ENCODE measurements around the gene ABCC2. TPM values are rescaled to one million over a fixed set of nuclear protein-coding genes. Genes with fewer than 3 reads are reported as not detected.

The ABCC2 gene
- total RNA-seq, 4 donors from 2014 or later = 0.32 to 2.9 (median 0.42) TPM

DNA sequence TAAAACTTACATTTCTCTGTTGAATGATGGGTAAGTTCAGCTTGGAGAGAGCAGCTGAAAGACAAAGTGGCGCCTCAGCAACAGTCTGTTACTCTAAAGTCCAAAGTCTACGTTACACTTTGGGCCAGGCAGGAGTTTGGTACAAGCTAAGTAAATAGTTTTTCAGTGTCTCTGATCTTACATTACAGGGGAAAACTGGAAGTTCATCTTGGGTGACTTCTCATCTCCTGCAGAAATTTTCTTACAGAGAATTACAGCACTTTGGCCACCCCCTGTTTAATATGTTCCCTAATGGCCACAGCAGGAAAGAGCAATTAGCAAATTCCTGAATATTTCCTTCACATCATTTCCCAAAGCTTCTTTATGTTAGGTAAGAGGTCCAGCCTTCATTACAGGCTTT is 67.1 kb downstream of the ABCC2 start:
- WGBS = 92% methylated on average over 2 of the region's 2 CpGs
- peaks cover 7 to 27% (median 18%) of the 10 kb centered on the region in 4 donors for H3K4me1 ChIP-seq
- no peak for DNase-seq (ENCODE audit: extremely low spot score)
- TF ChIP-seq, protein P1, sequence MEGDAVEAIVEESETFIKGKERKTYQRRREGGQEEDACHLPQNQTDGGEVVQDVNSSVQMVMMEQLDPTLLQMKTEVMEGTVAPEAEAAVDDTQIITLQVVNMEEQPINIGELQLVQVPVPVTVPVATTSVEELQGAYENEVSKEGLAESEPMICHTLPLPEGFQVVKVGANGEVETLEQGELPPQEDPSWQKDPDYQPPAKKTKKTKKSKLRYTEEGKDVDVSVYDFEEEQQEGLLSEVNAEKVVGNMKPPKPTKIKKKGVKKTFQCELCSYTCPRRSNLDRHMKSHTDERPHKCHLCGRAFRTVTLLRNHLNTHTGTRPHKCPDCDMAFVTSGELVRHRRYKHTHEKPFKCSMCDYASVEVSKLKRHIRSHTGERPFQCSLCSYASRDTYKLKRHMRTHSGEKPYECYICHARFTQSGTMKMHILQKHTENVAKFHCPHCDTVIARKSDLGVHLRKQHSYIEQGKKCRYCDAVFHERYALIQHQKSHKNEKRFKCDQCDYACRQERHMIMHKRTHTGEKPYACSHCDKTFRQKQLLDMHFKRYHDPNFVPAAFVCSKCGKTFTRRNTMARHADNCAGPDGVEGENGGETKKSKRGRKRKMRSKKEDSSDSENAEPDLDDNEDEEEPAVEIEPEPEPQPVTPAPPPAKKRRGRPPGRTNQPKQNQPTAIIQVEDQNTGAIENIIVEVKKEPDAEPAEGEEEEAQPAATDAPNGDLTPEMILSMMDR (IDR thresholded peaks at IDR 0.05) = no peak
- TF ChIP-seq POLR2A (IDR thresholded peaks at IDR 0.05; ENCODE audit: low read depth) = no peak
- no peak for TF ChIP-seq EP300 (IDR thresholded peaks at IDR 0.05)
- no peak for TF ChIP-seq POLR2AphosphoS5 (IDR thresholded peaks at IDR 0.05)
- no peaks in the 10 kb centered on the region for H3K36me3 ChIP-seq
- intact Hi-C loops (cut with DNase I) = loop anchor here (10.0 kb wide), 1 partner anchor 165 kb away; no protein-coding TSS in a partner anchor
- no peak overlapping the region for H3K27ac ChIP-seq (replicated peaks in 1 of 4)
- H3K4me3 ChIP-seq = no peak overlapping the region
- no peaks in the 10 kb centered on the region for H3K27me3 ChIP-seq
- H3K9me3 ChIP-seq = no peaks in the 10 kb centered on the region

DNA sequence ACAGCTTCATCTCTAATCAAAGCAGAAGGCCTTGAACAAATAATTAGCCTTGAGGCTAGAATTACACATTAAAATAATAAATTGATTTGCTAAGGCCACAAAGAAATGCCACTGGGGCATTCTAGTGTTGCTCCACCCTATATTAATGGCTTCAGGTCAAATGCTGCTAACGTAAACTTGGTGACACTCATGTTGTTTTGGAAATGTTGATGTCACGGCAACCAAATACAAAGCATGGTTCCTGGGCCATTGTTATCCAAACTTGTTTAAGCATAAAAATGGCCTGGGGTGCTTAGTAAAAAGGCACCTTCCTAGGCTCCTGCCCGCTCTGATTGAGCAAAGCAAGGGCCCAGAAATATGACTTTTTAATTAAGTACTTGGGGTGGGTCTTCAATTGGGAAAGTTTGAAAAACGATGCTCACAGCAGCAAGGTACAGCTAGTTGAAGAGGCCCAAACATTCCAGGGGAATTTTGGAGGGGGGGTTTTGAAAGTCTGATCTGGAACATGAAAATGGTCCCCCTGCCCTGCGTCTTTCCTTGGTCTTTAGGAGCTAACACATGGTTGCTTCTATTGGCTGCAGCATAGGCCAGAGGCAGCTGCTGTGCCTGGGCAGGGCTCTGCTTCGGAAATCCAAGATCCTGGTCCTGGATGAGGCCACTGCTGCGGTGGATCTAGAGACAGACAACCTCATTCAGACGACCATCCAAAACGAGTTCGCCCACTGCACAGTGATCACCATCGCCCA is 67.8 kb downstream of the ABCC2 start:
- 69% methylated on average over 11 of the region's 11 CpGs for WGBS
- TF ChIP-seq POLR2A (IDR thresholded peaks at IDR 0.05; ENCODE audit: low read depth) = no peak
- TF ChIP-seq EP300 (IDR thresholded peaks at IDR 0.05) = no peak
- no peak for TF ChIP-seq POLR2AphosphoS5 (IDR thresholded peaks at IDR 0.05)
- TF ChIP-seq, protein P1 (IDR thresholded peaks at IDR 0.05) = no peak
- no peaks in the 10 kb centered on the region for H3K9me3 ChIP-seq
- DNase-seq (ENCODE audit: extremely low spot score) = no peak
- intact Hi-C loops (cut with DNase I) = no loop called here
- peaks cover 7 to 27% (median 20%) of the 10 kb centered on the region in 4 donors for H3K4me1 ChIP-seq
- no peak overlapping the region for H3K27ac ChIP-seq (replicated peaks in 1 of 4)
- H3K36me3 ChIP-seq = no peaks in the 10 kb centered on the region
- H3K4me3 ChIP-seq = no peak overlapping the region
- no peaks in the 10 kb centered on the region for H3K27me3 ChIP-seq

DNA sequence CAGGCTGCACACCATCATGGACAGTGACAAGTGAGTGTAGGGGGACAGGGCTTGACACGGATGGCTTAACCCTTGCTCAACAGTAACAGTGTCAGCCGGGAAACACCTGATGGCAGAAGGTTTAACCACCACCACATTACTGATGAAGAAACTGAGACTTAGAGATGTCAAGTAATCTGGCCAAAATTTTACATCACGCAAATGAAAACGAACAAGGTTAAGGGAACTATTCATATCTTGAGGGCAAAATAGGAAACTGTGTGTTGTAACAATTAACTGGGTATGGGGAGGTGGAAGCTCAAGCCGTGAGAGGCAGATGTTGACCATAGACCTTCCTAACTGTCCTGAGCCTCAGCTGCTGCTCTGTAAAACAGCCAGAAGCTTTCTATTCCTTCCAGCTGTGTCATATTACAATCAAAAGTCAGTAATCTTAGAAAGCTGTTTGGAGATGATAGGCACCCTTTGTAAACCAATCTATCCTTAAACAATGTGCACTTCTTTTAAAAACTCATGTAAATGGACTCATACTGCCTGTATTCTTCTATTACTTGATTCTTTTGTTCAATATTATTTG is 68.4 kb downstream of the ABCC2 start:
- WGBS = 67% methylated on average over 5 of the region's 5 CpGs
- TF ChIP-seq, protein P1 (IDR thresholded peaks at IDR 0.05) = no peak
- no peak for TF ChIP-seq POLR2AphosphoS5 (IDR thresholded peaks at IDR 0.05)
- TF ChIP-seq EP300 (IDR thresholded peaks at IDR 0.05) = no peak
- no peak for TF ChIP-seq POLR2A (IDR thresholded peaks at IDR 0.05; ENCODE audit: low read depth)
- Histone ChIP-seq H3K36me3 (no peaks in the 10 kb centered on the region), H3K27me3 (no peaks in the 10 kb centered on the region), H3K4me1 (peaks cover 7 to 25% (median 18%) of the 10 kb centered on the region in 4 donors), H3K9me3 (no peaks in the 10 kb centered on the region), H3K4me3 (no peak overlapping the region), H3K27ac (replicated peaks in 1 of 4) (no peak overlapping the region)
- intact Hi-C loops (cut with DNase I) = no loop called here
- DNase-seq (ENCODE audit: extremely low spot score) = no peak

DNA sequence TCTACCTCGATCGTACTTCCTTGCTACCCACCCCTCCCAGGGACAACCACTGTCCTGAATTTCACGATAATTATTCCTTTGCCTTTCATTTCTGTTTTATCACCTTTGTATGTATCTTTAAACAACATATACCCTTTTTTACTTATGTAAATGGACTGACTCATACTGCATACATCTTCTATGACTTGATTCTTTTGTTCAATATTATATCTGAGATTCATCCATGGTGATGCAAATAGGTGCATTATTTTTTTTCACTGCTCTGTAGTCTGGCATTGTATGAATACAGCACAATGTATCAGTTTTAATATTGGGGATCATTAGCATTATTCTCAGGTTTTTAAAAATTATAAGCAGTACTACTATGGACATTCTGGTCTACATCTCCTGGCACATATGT is 69.4 kb downstream of the ABCC2 start:
- H3K4me3 ChIP-seq = no peak overlapping the region
- H3K36me3 ChIP-seq = no peaks in the 10 kb centered on the region
- peaks cover 4 to 17% (median 12%) of the 10 kb centered on the region in 4 donors for H3K4me1 ChIP-seq
- DNase-seq (ENCODE audit: extremely low spot score) = no peak
- no peak overlapping the region for H3K27ac ChIP-seq (replicated peaks in 1 of 4)
- intact Hi-C loops (cut with DNase I) = no loop called here
- no peaks in the 10 kb centered on the region for H3K9me3 ChIP-seq
- no peaks in the 10 kb centered on the region for H3K27me3 ChIP-seq
- no peak for TF ChIP-seq EP300 (IDR thresholded peaks at IDR 0.05)
- no peak for TF ChIP-seq POLR2AphosphoS5 (IDR thresholded peaks at IDR 0.05)
- WGBS = 98% methylated on average over 3 of the region's 3 CpGs

DNA sequence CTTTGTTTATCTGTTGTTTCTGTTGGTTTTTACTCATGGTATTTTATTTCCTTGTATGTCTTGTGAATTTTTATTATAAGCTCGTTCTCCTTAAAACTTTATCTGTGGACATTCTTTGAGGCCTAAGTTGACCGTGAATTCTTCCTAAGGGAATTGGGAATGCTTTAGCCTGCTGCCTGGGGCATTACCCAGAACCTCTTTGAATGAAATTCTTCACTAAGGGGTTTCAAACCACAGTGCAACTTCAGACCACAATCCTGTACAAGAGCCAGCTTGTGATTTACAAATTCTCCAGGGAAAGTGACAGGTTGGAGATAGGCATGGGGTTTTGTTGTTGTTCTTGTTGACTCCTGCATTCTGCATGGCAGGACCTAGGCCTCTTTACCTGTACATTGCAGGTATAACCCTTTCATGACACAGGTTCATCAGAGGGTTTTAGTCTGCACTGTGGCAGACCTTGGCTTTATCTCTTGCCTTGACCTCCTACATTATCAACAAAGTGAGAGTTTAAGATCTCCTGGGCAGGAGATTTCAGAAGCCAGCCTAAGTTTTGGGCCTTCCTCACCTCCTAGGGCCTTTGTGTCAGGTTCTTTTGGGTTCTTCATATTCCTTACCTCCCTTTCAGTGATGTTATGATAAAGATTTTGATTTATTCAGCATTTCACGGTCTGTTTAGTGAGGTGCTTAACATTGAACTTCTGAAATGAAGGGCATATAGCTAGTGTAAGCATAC is 70.2 kb downstream of the ABCC2 start:
- 82% methylated on average over 3 of the region's 3 CpGs for WGBS
- Histone ChIP-seq H3K27ac (replicated peaks in 1 of 4) (no peak overlapping the region), H3K36me3 (no peaks in the 10 kb centered on the region), H3K9me3 (no peaks in the 10 kb centered on the region), H3K4me1 (peaks cover 4 to 17% (median 12%) of the 10 kb centered on the region in 4 donors), H3K27me3 (no peaks in the 10 kb centered on the region), H3K4me3 (no peak overlapping the region)
- no peak for DNase-seq (ENCODE audit: extremely low spot score)
- intact Hi-C loops (cut with DNase I) = no loop called here
- no peak for TF ChIP-seq EP300 (IDR thresholded peaks at IDR 0.05)
- TF ChIP-seq POLR2AphosphoS5 (IDR thresholded peaks at IDR 0.05) = no peak
- TF ChIP-seq POLR2A (IDR thresholded peaks at IDR 0.05; ENCODE audit: low read depth) = no peak
- TF ChIP-seq, protein P1 (IDR thresholded peaks at IDR 0.05) = no peak
